HUDEP-2 (cell line): ENCODE measurements around the gene SAFB.
"Not testable (repeated sequence)": the region's sequence is repeated elsewhere in the genome, so short reads cannot be mapped to it uniquely, and the experiment has no call there.

Source experiments
- DNase-seq, 76 experiments: peaks; one replicate each; lab custom pipeline; 2025; ENCODE audit not compliant: unreplicated experiment in 76 of 76; lab: John Stamatoyannopoulos, UW

SAFB gene

DNA sequence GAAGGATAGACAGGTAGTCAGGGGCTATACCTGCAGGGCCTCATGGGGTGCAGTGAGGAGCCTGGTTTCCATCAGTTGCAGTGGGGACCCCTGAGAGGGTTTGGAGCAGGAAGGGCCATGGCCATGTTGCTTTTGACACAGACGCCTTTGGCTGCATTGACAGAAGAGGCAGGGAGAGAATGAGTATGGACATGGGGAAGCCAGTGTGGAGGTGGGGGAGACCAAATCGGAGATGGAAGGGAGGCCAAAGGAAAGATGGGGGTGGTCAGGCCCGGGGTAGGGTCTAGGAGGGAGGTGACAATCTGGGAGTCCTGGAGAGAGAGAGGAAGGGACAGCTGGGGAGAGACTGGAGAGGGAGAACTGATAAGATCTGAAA is 59.2 kb downstream of the SAFB start:
- no peak for DNase-seq

DNA sequence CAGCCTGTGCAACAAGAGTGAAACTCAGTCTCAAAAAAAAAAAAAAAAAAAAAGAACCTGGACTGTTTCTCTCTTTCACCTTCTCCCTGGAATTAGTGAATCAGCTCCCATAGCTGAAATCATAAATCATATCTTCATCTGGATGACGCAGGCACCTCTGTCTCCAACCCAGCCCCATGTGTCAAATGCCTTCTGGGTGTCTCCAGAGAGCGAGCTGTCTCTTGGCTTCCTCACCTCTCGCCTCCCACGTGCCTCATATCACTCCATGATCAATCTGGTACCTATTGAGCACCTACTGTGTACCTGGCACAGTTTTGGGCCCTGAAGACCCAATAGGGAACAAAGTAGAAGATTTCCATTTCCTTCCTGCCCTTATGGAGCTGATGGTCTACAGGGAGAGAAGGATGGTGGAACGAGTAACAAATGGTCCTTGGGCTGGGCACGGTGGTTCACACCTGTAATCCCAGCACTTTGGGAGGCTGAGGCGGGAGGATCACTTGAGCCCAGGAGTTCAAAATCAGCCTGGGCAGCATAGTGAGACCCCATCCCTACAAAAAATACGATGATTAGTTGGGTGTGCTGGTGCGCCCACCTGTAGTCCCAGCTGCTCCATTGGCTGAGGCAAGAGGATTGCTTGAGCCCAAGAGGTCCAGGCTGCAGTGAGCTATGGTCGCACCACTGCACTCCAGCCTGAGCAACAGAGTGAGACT is 60.4 kb downstream of the SAFB start:
- no peak for DNase-seq

DNA sequence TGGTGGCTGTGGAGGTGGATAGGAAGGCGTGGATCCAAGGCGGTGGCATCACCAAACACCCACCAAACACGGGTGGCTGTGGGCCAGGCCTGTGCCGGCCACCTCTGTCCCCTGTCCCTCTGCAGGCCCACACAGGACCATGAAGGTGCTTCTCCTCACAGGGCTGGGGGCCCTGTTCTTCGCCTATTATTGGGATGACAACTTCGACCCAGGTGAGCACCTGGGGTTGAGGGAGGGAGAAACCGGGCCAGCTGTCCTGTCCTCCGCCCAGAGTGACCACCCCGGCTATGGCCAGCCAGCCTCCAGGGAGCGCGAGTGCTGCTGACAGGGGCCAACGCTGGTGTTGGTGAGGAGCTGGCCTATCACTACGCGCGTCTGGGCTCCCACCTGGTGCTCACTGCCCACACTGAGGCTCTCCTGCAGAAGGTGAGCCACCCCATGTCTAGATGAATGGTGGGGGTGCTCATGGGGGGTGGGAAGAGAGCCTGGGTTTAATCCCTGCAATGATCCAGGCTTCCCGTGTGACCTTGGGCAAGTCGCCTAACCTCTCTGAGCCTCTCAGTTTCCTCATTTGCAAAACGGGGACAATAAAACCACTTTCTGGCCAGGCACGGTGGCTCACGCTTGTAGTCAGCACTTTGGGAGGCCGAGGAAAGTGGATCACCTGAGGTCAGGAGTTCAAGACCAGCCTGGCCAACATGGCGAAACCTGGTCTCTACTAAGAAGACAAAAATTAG is 62.0 kb downstream of the SAFB start:
- DNase-seq: no peak

DNA sequence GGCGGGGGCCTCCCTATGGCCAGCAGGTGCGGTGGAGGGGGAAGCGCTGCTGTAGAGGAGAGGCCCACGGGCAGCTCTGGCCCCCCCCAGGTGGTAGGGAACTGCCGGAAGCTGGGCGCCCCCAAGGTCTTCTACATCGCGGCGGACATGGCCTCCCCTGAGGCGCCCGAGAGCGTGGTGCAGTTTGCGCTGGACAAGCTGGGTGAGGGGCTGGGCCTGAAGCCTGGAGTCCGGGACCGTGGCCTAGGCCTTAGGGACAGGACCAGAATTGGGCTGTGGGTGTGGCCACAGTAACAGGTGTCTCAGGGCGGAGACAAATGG is 63.4 kb downstream of the SAFB start:
- peak in 1 of 76 experiments; percentile 98 for DNase-seq

DNA sequence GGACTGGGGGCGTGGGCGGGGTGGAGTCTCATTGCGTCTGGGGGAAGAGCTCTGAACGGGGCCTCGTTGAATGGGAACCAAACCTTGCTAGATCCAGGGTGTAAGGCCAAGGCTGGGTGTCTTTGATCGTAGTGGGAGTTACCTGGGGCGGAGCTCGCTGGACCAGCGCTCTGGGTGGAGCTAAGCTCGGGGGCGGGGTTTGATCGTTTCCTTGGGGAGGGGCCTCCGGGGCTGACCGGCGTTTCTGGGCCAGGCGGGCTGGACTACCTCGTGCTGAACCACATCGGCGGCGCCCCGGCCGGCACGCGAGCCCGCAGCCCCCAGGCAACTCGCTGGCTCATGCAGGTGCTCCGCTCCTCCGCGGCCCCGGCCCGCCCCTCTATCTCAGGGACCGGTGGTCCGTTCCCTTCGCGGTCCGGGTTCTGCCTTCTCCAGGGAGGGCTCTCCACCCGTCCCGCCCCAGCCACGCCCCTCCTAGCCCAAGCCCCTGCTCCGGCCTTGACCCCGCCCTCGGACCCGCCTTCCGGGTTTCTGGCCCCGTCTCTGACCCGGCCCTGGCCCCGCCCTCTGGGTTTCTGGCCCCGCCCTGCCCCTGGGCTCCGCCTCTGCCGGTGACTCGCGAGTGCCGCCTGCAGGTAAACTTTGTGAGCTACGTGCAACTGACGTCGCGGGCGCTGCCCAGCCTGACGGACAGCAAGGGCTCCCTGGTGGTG is 63.9 kb downstream of the SAFB start:
- peak; percentile 59 to 100 (median 99) for DNase-seq

DNA sequence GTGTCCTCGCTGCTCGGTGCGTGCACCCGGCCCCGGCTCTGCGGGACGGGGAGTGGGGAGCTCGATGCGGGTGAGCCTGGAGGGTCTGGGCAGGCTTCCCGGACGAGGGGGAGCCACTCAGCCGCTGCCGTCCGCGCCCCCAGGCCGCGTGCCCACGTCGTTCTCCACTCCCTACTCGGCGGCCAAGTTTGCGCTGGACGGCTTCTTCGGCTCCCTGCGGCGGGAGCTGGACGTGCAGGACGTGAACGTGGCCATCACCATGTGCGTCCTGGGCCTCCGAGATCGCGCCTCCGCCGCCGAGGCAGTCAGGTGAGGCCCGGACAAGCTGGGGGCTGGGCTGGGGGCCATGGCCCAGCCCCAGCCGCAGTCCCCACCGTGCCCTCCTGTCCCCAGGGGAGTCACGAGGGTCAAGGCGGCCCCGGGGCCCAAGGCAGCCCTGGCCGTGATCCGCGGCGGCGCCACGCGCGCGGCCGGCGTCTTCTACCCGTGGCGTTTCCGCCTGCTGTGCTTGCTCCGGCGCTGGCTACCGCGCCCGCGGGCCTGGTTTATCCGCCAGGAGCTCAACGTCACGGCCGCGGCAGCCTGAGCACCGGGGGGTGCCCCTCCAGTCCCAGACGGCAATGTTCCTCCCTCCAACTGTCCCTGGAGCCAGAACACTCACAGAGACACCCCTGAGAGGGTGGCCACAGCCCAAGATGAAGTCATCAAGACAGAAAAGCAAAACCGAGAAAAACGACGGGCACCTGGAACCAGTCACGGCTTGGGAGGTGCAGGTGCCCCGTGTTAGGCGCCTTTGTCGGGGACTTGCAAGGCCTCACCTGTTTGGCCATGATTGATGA is 64.7 kb downstream of the SAFB start:
- no peak for DNase-seq

DNA sequence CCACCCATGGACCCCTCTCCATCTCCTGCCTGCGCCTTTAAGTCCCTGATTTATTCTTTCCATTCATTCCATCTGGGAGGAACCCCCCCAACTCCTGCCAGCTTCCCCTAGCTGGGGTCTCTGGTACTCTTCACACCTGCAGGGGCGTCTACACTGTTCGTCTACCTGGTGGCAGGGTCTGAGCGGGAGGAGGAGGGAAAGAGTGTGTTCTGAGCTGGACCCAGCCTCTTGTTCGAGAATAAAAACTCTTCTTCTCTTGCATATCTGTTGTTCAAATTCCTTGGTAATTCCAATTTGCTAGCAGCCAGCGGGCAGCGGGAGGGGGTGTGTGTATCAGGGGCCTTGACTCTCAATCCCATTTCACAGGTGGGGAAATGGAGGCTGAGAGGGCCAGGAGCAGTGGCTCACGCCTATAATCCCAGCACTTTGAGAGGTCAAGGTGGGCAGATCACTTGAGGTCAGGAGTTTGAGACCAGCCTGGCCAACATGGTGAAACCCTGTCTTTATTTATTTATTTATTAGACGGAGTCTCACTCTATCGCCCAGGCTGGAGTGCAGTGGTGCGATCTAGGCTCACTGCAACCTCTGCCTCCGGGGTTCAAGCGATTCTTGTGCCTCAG is 65.5 kb downstream of the SAFB start:
- not testable (repeated sequence) for DNase-seq

DNA sequence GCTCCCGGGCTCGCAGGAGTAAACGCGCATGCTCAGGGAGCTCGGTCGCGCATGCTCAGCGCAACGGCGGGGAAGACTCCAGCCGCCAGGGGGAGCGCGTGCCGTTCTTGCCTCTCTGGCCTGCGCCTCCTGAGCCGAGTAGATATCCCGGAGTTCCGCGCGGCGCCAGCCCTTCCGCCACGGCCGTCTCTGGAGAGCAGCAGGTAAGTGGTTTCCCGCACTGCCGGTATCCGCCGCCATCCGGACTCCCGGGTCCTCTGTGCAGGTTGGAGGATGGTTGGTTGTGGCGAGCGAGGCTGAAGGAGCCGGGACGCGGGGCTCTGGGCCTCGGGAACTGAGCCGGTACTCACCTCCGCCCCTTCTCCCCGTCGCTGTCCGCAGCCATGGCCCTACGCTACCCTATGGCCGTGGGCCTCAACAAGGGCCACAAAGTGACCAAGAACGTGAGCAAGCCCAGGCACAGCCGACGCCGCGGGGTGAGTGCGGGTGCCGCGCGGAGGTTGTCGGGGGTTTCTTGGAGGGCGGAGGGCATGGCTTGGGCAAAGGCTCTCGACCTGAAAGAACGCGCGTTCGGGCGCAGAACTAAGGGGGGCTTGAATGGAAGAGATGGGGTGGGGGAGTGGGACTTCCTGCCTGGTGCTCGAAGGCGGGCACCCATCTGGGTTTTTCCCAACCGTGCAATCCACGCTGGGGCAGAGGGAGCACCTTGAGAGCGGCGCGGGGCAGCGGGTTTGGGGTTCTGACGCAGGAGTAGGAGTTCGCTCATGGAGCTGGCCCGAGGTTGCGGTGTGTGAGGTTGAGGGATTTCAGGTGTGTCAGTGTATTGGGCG is 67.5 kb downstream of the SAFB start, which contains the start of gene RPL36:
RPL36 (plus strand) TSS at position 171 of the 830 bp plus-strand sequence; CDS start at position 384, 213 bp downstream.
- DNase-seq: peak; percentile 72 to 100 (median 99)

DNA sequence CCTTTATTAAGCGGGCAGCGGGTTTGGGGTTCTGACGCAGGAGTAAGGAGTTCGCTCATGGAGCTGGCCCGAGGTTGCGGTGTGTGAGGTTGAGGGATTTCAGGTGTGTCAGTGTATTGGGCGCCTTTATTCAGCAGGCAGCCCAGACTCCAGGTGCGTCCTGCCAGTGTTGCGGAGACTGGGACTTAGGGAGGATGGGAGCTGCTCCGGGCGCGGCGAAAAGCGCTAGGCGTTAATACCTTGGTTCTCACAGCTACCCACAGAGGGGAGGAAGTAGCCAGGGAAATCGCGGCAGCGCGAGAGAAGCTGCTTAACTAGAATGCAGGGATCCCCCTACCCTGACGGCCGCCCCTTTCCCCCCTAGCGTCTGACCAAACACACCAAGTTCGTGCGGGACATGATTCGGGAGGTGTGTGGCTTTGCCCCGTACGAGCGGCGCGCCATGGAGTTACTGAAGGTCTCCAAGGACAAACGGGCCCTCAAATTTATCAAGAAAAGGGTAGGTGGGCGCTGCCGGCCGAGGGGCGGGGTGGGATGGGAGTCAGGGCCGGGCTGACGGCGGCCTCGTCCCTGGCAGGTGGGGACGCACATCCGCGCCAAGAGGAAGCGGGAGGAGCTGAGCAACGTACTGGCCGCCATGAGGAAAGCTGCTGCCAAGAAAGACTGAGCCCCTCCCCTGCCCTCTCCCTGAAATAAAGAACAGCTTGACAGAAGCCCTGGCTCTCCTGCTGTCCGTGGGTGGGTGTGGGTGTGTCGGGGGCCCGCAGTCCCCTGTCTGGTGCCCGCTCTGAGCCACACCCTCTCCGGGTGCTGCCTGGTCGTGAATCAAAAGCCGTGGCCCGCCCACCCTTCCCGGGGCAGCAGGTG is 68.3 kb downstream of the SAFB start:
- DNase-seq: peak in 71 of 76 experiments; percentile 35 to 91 (median 78)

DNA sequence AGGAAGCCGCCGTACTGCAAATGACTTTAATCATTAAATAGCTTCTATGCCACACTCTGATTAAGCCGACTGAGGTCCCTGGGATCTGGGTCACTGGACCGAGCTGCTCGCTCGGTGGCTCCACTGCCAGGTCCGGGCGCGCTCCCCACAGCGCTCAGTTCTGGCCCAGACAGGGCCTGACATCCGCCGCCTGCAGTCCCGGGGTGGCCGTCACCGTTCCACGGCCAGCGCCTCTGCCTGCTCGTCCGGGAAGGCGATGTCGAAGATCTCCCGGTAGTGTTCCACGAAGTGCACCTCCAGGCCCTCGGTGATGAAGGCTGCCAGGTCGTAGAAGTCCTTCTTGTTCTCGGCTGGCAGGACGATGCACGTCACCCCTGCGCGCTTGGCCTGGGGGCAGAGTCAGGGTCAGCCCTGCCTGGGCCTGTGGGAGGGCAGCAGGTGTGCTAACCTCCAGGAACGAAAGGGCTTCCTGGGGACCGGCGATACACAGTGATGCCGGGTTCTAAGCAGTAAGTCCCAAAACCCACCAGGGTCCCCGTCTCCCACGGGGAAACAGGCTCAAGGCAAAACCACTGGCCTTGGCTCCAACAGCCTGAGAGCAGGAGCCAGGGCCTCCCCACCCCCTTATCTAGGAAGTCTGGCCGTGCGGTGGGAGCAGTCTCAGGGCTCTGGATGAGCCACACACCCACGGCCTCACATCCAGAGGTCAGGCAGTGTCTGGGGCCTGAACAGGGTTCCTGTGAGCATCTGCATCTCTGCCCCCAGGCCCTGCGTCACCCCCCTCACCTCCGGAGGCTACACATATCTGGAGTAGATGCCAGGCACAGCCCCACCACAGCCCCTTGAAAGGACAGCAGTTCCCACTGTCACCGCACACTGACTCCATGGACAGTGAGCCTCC is 69.2 kb downstream of the SAFB start:
- peak in 28 of 76 experiments; percentile 13 to 66 (median 41) for DNase-seq

DNA sequence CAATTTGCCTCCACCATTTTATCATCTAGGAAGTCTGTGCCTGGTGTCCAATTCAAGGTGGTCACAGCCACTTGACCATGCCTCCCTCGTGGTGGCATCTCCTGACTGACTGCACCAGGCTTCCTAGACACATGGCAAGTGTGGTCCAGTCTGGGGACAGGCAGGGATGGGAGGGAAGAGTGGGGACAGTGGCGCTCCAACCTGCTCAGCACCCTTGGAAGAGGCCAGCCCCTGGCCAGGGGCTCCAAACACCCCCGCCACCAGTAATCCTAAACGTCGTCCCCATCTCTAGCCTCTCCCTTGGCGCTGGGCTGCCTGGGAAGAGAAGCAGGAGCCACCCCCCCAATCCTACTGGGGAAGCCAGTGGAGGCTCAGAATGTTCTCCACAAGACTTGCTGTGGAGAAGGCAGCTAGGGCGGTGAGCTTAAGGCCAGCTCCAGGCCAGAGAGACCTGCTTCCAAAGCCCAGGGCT is 69.9 kb downstream of the SAFB start:
- peak in 3 of 76 experiments; percentile 42 to 50 (median 47) for DNase-seq

DNA sequence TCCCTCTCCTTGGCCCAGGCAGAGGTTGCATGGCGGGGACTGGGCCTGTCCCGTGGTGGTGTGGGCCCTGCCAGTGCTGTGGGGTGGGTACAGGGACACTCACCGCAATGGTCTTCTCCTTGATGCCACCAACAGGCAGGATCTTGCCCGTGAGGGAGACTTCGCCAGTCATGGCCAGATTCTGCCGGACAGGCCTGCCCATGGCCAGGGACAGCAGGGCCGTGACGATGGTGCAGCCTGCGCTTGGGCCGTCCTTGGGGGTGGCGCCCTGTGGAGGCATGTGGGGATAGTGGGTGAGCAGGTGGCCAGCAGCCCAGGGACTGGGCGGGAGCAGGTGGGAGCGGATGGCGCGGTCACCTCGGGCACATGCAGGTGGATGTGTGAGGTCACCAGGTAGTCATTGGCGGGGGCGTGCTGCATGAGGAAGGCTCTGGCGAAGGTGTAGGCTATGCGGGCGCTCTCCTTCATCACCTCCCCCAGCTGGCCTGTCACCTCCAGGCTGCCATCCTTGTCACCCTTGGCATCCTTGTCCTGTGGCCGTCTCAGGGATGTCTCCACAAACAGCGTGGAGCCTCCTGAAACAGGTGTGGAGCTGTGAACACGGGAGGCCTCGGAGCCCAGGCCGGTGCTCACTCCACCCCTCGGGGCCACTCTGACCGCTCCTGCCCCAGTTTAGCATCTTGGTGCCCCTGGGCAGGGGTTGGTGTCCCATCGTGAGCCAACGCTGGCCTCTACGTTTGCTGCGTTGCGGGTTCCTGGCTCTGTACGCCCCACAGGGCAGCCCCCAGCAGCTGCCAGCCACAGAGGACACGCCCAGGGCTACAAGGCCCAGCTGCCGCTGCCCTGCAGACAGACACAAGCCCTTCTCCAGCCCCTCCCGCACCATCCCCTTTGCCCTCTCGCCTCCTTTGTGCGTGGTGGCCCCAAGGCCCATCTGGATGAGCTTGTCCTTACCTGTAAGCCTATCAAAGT is 70.6 kb downstream of the SAFB start:
- peak in 6 of 76 experiments; percentile 28 to 43 (median 34) for DNase-seq

DNA sequence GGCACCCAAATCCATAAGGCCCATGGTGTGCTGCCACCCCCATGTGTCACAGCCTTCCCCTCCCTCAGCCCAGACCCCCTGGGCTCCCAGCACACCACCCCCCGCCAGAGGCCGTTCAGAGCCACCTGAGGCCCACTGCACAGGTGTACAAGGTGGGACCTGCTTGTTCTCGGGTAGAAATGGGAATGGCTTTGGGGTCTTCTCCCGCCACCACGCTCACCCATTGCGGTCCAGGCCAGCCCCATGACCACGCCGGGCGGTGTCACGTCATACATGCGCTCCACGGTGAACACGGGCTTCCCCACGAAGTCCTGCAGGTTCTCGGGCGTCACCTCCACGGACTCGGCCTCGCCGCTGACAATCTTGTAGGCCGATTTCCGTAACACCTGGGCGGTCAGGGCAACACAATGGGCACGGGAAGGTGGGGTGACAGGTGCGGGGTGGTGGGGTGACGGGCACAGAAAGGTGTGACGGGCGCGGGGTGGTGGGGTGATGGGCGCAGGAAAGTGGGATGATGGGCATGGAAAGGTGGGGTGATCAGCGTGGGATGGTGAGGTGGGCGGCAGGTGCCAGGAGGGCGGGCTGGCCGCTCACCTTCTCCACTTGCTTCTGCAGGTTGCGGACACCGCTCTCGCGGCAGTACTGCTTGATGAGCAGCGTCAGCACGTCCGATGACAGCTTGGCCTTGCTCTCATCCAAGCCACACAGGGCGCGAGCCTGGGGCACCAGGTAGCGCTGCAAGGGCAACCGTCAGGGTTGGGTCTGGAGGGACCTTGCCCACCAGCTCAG is 71.5 kb downstream of the SAFB start:
- no peak for DNase-seq

DNA sequence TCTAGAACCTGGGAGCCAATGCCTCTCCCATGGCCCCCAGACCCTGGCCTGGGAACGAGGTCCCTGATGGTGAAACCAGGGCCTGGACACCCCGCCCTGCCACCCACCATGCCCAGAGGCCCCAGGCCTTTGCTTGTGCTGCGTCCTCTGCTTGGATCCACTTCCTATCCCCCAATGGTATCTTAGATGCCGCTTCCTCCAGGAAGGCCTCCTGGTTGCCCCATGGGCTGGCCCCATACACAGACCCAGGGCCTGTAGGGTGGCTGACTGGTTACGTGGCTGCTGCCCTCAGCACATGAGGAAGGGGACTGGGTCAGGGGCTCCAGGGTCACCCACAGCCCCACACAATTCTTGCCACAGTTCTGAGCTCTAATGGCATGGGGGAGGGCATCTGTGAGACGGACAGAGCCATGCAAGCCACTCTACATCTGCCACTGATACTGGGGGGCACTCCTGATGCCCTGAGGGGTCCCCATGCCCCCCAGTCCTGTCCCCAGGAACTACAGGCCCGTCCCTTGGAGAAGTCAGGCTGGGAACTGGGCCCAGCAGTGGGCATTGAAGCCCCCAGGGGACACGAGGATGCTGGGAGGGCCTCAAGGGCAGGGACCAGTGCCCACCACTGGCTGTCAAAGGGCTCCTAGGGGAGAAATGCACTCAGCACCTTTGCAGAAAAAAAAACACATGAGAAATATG is 72.2 kb downstream of the SAFB start:
- no peak for DNase-seq
